Prostate gland (tissue), 2 donors: Measurements from ENCODE around the gene LRPPRC.

ENCODE experiments used
- POLR2A ChIP-seq: fragments of 450-650 bp; IDR thresholded peaks from one replicate; pipeline ENCODE4 v1.6.1; 2016; ENCODE audit warnings: antibody characterized with exemption, mild to moderate bottlenecking
- POLR2AphosphoS5 ChIP-seq: sonication (generic); formaldehyde crosslinking; IDR thresholded peaks from one replicate; pipeline ENCODE4 v1.6.1; 2017; ENCODE audit warnings: antibody characterized with exemption
- TF ChIP-seq, protein P1 (sequence below), 4 experiments: fragments of 200-600 bp in 2 of 4; fragments of 450-650 bp in 2 of 4; sonication (generic) in 2 of 4; IDR thresholded peaks; 1 replicate in 3 of 4; 2 replicates in 1 of 4; pipeline ENCODE4 v1.5.1; 2016 to 2019; ENCODE audit warnings: antibody characterized with exemption in 4 of 4, mild to moderate bottlenecking in 2 of 4, moderate library complexity in 2 of 4

DNA sequence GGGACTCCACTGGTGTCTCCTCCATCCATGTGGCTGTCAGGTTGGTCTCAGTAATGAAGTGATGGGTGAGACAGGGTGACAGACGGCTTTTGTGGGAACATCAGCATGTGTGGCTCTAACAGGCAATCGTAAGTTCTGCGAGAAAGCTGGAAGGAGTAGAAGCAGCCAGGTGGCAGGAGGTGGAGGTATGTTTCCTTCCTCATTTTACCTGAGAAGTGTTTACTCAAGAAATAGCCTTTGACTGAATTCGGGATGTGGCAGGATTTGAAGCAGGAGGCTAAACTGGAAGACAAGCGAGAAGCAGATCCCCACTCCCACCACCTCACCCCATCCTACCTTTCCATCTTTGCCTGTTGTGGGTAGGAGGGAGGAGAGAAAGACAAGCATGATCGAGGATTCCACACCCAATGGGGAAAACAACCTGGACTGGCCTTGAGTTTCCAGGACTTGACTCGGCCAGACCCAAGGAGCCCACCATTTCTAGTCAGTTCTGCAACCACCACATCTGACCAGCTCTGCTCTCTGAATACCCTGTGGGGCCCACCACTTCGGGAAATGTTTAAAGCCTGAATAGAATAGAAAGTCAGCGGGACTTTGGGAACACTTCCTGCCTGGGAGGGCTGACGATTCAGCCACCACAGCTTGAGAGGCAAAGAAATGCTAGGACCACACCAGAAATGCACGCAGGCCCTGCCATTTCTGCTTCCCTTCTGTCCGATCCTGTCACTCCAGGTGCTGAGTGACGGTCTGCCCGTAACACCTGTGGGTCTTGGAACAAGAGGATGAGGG is 155.8 kb downstream of the LRPPRC start:
- TF ChIP-seq POLR2A, result no peak
- TF ChIP-seq, protein P1, sequence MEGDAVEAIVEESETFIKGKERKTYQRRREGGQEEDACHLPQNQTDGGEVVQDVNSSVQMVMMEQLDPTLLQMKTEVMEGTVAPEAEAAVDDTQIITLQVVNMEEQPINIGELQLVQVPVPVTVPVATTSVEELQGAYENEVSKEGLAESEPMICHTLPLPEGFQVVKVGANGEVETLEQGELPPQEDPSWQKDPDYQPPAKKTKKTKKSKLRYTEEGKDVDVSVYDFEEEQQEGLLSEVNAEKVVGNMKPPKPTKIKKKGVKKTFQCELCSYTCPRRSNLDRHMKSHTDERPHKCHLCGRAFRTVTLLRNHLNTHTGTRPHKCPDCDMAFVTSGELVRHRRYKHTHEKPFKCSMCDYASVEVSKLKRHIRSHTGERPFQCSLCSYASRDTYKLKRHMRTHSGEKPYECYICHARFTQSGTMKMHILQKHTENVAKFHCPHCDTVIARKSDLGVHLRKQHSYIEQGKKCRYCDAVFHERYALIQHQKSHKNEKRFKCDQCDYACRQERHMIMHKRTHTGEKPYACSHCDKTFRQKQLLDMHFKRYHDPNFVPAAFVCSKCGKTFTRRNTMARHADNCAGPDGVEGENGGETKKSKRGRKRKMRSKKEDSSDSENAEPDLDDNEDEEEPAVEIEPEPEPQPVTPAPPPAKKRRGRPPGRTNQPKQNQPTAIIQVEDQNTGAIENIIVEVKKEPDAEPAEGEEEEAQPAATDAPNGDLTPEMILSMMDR (IDR thresholded peaks at IDR 0.05), result no peak
- no peak for TF ChIP-seq POLR2AphosphoS5
